ENCODE measurements around the gene PTK7.

DNA sequence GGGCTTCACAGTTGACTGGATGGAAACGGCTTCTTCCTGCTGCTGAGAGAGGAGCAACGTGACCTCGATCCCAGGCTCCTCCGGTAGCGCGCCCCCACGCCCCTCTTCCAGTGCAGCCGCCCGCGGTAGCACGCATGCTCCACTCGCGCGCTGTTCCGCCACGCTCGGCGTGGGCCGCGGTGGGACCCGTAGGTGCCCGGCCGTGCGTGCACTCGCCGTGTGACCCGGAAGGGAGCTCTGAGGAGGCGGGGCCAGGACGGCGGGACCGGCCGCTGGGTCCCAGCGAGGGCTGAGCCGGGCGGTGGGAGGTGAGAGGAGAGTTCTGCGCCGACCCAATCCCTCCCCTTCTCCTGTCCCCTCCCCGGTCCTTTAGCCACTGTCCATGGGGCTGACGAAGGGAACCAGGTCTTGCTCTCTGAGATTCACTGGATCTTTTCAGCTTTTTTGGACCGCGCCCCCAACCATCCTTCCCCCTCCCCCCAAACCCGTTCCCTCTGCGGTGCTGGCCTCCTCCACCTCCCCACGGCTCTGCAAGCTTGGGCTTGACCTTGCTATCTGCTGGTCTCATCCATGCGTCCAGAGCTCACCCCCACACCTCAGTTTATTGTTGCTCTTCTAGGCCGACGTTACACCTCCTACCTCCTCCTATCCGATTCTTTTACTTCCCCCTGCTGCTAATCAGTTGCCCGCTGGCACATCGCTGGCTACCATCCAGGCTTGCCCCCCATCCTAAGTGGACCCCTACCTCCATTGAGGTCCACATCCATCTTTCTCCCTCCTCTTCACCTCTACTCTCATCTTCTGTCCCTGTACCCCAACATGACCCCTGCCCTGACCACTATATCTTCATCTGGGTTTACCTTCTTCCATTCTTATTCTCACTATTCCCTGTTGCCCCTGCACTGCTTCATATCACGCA lies 106.1 kb downstream of the PTK7 start, which contains the start of gene CUL9:
- no peak for TF ChIP-seq EZH2phosphoT487 (IDR thresholded peaks at IDR 0.05; ENCODE audit: borderline replicate concordance, low read length)
- TF ChIP-seq, protein P1, sequence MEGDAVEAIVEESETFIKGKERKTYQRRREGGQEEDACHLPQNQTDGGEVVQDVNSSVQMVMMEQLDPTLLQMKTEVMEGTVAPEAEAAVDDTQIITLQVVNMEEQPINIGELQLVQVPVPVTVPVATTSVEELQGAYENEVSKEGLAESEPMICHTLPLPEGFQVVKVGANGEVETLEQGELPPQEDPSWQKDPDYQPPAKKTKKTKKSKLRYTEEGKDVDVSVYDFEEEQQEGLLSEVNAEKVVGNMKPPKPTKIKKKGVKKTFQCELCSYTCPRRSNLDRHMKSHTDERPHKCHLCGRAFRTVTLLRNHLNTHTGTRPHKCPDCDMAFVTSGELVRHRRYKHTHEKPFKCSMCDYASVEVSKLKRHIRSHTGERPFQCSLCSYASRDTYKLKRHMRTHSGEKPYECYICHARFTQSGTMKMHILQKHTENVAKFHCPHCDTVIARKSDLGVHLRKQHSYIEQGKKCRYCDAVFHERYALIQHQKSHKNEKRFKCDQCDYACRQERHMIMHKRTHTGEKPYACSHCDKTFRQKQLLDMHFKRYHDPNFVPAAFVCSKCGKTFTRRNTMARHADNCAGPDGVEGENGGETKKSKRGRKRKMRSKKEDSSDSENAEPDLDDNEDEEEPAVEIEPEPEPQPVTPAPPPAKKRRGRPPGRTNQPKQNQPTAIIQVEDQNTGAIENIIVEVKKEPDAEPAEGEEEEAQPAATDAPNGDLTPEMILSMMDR (conservative IDR thresholded peaks at IDR 0.05; ENCODE audit: low read depth, low read length) = no peak
